Keratinocyte (primary cell): ENCODE results near the gene BARX2.

Experiments
- EZH2 ChIP-seq: IDR thresholded peaks from one replicate; pipeline ENCODE4 v1.6.1; 2012; ENCODE audit warnings: inconsistent platforms, mild to moderate bottlenecking, low read length, moderate library complexity
- TF ChIP-seq, protein P1 (sequence below), 3 experiments: IDR thresholded peaks in 1 of 3; conservative IDR thresholded peaks in 1 of 3; optimal IDR thresholded peaks in 1 of 3; 2 replicates in 2 of 3; 3 replicates in 1 of 3; pipeline versions ENCODE3 to v1.5.1; 2011; ENCODE audit warnings: low read length in 3 of 3, mild to moderate bottlenecking in 3 of 3, moderate library complexity in 2 of 3, control low read depth in 1 of 3, inconsistent platforms in 1 of 3; ENCODE audit not compliant: insufficient read depth in 2 of 3; ENCODE audit errors: extremely low read depth in 1 of 3

DNA sequence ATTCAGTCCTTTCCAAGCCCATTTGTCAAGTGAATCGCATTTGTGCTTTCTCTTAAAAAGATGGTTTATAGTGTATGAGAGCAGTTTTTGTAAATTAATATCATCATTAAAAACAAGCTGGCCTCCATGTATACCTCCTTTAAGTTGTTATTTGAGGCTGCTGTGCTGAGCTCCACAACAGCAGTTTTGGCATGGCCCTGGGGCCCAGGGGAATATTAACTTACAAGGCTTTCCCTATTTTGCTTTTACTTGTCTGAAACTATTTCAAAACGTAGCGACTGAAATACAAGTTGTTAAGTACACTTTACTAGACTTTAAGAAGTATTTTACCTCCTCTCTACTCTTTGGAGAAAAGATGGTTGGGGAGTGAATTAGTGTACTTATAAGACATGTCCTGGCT lies 4.9 kb upstream of the BARX2 start:
- TF ChIP-seq, protein P1, sequence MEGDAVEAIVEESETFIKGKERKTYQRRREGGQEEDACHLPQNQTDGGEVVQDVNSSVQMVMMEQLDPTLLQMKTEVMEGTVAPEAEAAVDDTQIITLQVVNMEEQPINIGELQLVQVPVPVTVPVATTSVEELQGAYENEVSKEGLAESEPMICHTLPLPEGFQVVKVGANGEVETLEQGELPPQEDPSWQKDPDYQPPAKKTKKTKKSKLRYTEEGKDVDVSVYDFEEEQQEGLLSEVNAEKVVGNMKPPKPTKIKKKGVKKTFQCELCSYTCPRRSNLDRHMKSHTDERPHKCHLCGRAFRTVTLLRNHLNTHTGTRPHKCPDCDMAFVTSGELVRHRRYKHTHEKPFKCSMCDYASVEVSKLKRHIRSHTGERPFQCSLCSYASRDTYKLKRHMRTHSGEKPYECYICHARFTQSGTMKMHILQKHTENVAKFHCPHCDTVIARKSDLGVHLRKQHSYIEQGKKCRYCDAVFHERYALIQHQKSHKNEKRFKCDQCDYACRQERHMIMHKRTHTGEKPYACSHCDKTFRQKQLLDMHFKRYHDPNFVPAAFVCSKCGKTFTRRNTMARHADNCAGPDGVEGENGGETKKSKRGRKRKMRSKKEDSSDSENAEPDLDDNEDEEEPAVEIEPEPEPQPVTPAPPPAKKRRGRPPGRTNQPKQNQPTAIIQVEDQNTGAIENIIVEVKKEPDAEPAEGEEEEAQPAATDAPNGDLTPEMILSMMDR (optimal IDR thresholded peaks at IDR 0.05 in 1 of 3, IDR thresholded peaks at IDR 0.05 in 1 of 3, conservative IDR thresholded peaks at IDR 0.05 in 1 of 3; ENCODE audit: extremely low read depth in 1 of 3, insufficient read depth in 2 of 3, low read length in 3 of 3), result no peak
- TF ChIP-seq EZH2, result no peak
